HG02571 (cell line): ENCODE data around the gene ACTG1.

ENCODE experiments used
- ATAC-seq: cut with Tn5 transposase; IDR thresholded peaks from one replicate; pipeline ENCODE4 v1.9.1; 2021; ENCODE audit warnings: mild to moderate bottlenecking, moderate library complexity; ENCODE audit not compliant: unreplicated experiment

The ACTG1 gene

GRCh38 chr17:81512562-81513371, at the start of gene ACTG1:
TSS of gene ACTG1 (minus strand) at chr17:81512799. CDS start at chr17:81512354, 445 bp downstream.
- peak; percentile 50 for ATAC-seq

GRCh38 chr17:81561494-81561885, 48.9 kb upstream of the ACTG1 start:
- ATAC-seq: no peak

GRCh38 chr17:81558941-81559806, 46.6 kb upstream of the ACTG1 start:
- ATAC-seq: no peak

GRCh38 chr17:81558115-81558468, 45.5 kb upstream of the ACTG1 start:
- ATAC-seq: no peak

GRCh38 chr17:81557276-81558114, 44.9 kb upstream of the ACTG1 start:
- no peak for ATAC-seq

GRCh38 chr17:81556863-81557262, 44.3 kb upstream of the ACTG1 start:
- ATAC-seq: no peak

GRCh38 chr17:81556175-81556691, 43.6 kb upstream of the ACTG1 start:
- no peak for ATAC-seq

- no peak for ATAC-seq
Measured at GRCh38 chr17:81553616-81554181, 41.1 kb upstream of the ACTG1 start.

GRCh38 chr17:81553018-81553615, 40.5 kb upstream of the ACTG1 start:
- ATAC-seq: peak; percentile 39

GRCh38 chr17:81552244-81553017, 39.8 kb upstream of the ACTG1 start, which contains the start of gene FAAP100:
TSS of gene FAAP100 (minus strand) at chr17:81552353. CDS start at chr17:81552330, 23 bp downstream.
- peak; percentile 42 for ATAC-seq

- ATAC-seq: peak; percentile 13
Measured at GRCh38 chr17:81551458-81552243, 39.1 kb upstream of the ACTG1 start.

GRCh38 chr17:81550830-81551457, 38.3 kb upstream of the ACTG1 start:
- ATAC-seq: no peak

GRCh38 chr17:81550285-81550684, 37.7 kb upstream of the ACTG1 start:
- ATAC-seq: no peak

GRCh38 chr17:81549826-81550225, 37.2 kb upstream of the ACTG1 start:
- no peak for ATAC-seq

- no peak for ATAC-seq
Measured at GRCh38 chr17:81549031-81549557, 36.5 kb upstream of the ACTG1 start.

- no peak for ATAC-seq
Measured at GRCh38 chr17:81547614-81547982, 35.0 kb upstream of the ACTG1 start.

- ATAC-seq: no peak
Measured at GRCh38 chr17:81546906-81547613, 34.5 kb upstream of the ACTG1 start.
